GM12801 (cell line): ENCODE measurements around the gene LMTK2.
A peak's percentile ranks its signal among the peaks of the same experiment; 100 is the strongest.

Experiments used
- TF ChIP-seq, protein P1 (sequence below): IDR thresholded peaks from one replicate; pipeline ENCODE4 v1.5.1; 2011; ENCODE audit warnings: control low read depth; ENCODE audit not compliant: insufficient read length; ENCODE audit errors: extremely low read depth

The LMTK2 gene

DNA sequence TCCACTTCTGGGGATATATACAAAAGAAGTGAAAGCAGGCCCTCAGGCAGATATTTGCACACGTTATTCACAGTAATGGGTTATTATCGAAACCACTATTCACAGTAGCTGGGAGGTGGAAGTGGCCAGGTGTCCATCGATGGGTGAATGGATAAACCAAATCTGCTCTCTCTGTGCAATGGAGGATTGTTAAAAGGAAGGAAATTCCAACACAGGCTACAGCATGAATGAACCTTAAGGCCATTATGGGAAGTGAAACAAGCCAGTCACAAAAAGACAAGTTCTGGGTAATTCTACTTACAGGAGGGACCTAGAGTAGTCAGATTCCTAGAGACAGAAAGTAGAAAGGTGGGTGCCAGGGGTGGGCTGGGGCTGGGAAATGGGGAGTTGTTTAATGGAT is 56.1 kb downstream of the LMTK2 start:
- TF ChIP-seq, protein P1, sequence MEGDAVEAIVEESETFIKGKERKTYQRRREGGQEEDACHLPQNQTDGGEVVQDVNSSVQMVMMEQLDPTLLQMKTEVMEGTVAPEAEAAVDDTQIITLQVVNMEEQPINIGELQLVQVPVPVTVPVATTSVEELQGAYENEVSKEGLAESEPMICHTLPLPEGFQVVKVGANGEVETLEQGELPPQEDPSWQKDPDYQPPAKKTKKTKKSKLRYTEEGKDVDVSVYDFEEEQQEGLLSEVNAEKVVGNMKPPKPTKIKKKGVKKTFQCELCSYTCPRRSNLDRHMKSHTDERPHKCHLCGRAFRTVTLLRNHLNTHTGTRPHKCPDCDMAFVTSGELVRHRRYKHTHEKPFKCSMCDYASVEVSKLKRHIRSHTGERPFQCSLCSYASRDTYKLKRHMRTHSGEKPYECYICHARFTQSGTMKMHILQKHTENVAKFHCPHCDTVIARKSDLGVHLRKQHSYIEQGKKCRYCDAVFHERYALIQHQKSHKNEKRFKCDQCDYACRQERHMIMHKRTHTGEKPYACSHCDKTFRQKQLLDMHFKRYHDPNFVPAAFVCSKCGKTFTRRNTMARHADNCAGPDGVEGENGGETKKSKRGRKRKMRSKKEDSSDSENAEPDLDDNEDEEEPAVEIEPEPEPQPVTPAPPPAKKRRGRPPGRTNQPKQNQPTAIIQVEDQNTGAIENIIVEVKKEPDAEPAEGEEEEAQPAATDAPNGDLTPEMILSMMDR, result no peak

DNA sequence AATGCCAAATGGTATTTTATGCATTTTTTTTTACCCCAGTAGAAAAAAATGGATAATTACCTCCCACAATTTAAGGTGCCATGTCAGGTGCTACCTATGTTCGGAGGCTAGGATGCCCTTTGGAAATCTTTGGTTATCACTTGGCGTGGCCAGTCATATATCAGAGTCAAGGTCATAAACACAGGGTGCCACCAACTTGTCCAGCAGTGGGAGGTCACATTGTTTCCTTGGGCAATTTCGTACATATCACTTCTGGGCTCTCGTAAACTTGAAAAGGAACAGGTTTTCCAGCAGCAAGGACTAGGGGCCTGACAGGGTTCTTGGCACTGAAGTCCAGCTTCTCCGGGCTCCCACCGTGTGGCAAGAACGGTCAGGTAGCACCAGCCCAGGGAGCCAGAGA is 56.6 kb downstream of the LMTK2 start:
- TF ChIP-seq, protein P1, result no peak

DNA sequence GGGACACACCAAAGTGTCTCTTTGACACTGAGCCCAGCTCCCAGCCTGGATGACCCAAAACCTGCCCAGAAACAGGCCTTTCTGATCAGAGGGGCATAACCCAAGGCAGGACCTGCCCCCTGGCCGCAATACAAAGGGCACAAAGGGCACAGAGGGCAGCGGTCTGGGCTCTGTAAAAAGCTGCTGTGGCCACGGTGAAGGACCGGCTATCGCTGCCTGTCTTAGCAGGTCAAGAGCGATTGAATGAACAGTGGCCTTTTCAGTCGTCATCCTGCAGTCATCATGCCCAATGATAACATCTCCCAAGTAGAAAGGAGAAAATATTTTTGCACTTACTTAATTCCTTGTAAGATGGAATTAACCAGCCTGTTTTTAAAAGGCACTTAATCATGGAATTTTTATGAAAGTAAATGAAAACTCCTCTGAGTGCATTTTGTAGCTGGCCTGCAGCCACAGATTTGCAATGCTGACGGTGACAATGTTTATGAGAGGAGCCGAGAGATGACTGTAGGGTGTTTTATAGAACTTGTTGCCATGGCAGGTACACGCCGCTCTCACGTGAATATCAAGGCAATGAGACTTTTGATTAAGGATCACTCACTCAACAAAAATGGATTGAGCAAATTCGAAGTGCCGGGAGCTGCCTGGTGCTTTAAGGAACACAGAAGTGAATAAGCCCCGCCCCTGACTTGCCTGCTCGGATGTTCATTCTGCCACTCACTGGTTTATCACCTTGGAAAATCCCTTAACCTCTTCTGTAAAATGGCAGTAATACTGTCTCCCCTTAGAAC is 57.2 kb downstream of the LMTK2 start:
- TF ChIP-seq, protein P1, result no peak

DNA sequence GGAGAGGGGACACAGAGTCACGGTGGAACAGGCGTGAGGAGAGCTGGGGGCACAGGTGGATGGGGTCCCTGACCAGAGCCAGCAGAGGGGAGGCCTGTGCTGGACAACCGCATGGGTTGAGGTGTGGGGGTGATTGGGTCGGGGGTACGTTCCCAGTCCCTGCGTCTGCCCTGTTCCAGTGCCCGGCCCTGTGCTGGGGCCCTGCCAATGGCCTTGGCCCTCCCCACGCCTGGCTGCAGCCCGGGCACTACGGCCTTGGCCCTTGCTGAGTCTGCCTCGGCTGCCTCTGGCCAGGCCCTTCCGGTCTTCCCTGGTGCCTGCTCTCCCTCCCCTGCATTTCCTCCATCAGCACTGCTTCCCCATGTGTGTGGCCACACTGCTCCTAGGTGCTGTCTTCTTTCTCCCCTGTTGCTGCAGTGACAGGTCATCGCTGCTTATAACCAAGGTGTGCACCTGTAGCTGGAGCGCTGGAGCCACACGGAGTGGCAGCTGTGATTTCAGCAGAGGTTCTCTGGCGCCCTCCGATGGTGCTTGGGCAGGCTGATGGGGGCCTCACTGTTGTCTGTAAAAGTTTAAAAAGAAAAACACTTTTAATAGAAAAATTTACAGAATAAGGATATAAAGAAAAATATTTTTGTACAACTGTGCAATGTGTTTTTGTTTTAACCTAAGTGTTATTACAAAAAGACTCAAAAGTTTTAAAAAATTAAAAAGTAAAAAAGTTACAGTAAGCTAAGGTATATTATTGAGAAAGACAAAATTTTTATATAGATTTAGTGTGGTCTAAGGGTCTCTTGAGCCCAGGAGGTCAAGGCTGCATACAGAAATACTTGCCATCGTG is 59.4 kb downstream of the LMTK2 start:
- TF ChIP-seq, protein P1, result no peak

DNA sequence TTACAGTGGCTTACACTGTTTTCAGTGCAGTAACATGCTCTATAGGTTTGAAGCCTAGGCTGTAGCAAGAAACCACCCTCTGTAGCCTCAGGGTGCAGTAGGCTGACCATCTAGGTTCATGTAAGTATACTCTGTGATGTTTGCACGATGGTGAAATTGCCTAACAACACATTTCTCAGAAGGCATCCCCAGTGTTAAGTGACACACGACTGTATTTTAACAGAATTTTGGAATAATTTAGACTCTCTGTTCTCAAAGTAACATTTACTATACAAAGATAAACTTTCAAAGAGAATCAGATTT is 60.0 kb downstream of the LMTK2 start:
- TF ChIP-seq, protein P1, result no peak

DNA sequence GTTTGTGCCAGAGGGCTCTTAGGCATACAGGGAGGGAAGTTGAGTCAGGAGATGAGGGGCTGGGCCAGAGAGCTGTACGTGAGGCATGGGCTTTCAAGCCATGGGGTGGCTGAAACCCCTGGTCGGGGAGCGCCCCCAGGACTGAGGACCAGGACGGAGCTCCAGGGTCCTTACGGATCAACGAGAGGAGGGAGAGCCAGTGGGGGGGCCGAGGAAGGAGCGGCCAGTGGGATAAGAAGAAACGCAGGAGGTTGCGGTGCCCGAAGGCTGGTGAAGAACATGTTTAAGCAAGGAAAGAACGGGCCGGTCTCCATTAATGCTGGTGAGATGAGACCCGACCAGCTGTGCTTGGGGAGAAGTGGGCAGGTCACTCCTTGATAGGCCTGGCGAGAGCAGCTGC is 61.0 kb downstream of the LMTK2 start:
- TF ChIP-seq, protein P1, result no peak

DNA sequence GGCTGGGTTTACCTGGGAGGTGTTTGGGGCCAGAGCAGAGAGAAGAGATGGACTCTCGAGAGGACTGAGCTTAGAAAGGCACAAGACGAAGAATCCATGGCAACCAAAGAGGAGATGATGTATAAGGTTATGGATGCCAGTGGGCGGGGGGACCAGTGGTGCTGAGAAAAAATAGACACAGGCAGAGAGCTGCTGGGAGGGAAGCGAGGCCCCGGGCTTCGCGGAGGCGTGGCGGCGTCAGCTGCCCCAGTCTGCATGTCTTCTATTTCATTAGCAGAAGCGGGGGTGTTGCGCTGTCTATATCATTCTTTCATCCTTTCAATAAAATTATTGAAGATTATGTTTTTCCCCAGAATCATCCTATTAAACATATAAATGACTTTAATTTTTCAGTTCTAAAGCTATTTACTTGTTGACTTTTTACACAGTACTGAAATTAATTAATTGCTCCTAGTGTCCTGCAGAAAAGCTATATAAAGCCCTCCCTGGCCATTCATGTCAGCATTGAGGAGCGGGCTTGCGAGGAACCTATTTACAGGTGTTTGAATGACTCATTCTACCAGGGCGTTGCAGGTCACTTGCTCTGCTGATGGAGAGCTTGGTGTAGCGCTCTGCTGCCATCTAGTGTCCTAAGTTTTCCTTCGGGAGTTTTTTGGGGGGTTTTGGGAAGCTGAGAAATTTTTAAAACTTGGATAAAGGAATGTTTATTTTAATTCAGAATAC is 61.7 kb downstream of the LMTK2 start:
- TF ChIP-seq, protein P1, result peak; percentile 14
